Measurements from ENCODE around the gene TMEM187.

The TMEM187 gene

GRCh38 chrX:153956044-153956907 is 16.3 kb upstream of the TMEM187 start:
- FAIRE-seq = no peak

GRCh38 chrX:153957224-153957623 is 15.3 kb upstream of the TMEM187 start:
- FAIRE-seq = no peak

- FAIRE-seq = no peak
Measured at GRCh38 chrX:153958605-153959004, 13.9 kb upstream of the TMEM187 start.

DNA sequence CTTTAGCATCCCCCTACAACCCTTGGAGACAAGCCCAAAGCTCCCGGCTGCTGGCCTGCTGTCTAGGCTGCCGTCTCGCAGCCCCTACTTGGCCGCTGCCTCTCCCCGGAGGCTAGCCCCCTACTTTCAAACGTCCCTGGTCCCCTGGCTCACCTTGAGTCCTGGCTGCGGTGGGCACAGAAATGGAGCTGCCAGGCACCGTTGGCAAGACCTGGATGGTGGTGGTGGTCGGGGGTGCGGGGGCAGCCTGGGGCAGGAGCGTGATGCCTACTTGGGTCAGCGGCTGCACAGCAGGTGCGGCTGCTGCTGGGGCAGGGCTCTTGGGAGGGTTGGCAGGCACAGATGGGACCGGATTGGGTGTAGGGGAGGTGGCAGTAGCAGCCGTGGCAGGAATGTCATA is 12.9 kb upstream of the TMEM187 start:
- no peak for FAIRE-seq

GRCh38 chrX:153960077-153960476 is 12.5 kb upstream of the TMEM187 start:
- no peak for FAIRE-seq

- no peak for FAIRE-seq
Measured at GRCh38 chrX:153960786-153961185, 11.8 kb upstream of the TMEM187 start.

GRCh38 chrX:153961292-153961691 is 11.3 kb upstream of the TMEM187 start:
- no peak for FAIRE-seq

- no peak for FAIRE-seq
Measured at GRCh38 chrX:153963546-153963945, 9.0 kb upstream of the TMEM187 start.

DNA sequence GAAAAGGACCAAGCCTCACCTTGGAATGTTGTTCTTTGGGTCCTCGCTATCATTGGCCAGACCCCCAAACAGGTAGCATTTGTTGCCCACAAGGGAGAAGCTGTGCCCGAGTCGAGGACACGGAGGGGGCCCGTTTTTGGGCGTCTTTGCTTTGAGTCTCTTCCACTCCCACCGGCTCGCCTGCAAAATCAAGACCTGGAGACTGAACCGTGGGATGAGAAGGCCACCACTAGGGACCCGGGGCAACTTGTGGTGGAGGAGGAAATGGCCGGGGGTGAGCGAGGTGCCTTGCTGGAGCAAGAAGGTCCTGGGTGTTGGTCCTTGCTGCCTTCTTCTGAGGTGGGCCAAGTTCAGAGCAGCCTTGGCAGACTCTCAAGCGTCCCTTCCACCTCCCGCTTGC is 8.4 kb upstream of the TMEM187 start:
- no peak for FAIRE-seq

- no peak for FAIRE-seq
Measured at GRCh38 chrX:153965406-153965805, 7.1 kb upstream of the TMEM187 start.

GRCh38 chrX:153966283-153966688 is 6.3 kb upstream of the TMEM187 start:
- no peak for FAIRE-seq

GRCh38 chrX:153966841-153967535 is 5.6 kb upstream of the TMEM187 start:
- no peak for FAIRE-seq

DNA sequence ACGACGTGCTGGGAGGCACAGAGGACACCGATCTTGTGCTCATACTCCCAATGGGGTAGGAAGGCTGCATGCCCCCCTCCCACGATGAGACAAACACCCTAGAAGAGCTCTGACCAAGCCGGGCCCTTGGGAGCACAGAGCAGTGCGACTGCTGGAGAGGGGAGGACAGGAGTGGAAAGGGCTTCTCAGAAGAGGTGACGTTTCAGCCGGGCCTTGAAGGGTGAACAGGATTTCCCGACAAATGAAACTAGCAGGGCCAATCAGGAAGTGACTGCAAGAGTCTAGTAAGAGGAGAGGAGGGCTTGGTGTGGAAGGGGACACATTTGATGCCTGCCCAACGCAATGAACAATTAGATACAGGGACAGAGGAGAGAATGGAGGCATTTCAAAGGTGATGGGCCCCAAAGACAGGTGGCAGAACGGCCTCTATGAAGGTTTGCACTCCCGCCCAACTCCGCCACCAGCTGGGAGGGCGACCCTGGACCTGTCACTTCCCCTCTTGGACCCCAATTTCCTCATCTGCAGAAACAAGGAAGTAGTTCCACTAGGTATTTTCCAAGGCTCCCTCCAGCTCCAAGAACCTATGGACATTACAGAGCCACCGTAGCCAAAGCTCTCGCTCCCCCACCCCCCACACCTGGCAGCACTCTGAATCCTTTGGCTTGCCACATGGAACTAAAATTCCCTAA is 4.9 kb upstream of the TMEM187 start:
- no peak for FAIRE-seq

GRCh38 chrX:153968255-153968654 is 4.3 kb upstream of the TMEM187 start:
- FAIRE-seq = no peak

GRCh38 chrX:153968754-153969124 is 3.8 kb upstream of the TMEM187 start:
- FAIRE-seq = no peak

DNA sequence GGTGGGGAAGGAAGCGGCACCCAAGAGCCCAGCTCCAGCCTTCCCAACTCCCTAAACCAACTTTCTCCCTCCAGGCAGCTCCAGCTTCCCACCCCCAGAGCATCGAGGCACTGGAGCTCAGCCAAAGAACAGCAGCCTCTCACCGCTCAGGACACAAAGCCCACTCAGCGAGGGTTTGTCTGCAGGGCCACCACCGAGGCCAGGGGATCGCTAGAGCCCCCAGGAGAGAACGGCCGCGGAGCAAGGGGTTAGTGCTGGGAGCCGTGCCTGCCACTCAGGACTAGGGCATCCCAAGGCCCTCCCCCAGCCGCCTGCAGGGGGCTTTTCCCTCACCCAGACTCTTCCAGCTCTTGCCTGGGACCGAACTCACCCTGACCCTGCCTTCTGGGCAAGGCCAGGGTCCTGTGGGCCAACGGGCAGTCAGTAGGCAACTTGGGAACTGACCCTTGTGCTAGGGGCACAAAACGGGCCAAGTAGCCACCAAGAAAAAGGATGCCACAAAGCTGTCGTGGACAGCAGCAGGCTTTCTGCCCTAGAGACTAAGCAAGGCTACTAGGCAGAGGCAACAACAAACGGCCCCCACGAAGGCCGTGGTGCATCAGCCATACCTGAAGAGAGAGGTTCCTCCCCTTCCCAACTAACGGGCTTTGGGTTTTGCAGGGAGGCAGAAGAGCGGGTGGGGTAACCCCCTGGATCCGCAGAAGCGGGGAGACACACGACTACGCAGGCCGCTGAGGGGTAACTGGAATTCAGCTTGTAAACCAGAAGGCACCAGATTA is 3.2 kb upstream of the TMEM187 start:
- no peak for FAIRE-seq

DNA sequence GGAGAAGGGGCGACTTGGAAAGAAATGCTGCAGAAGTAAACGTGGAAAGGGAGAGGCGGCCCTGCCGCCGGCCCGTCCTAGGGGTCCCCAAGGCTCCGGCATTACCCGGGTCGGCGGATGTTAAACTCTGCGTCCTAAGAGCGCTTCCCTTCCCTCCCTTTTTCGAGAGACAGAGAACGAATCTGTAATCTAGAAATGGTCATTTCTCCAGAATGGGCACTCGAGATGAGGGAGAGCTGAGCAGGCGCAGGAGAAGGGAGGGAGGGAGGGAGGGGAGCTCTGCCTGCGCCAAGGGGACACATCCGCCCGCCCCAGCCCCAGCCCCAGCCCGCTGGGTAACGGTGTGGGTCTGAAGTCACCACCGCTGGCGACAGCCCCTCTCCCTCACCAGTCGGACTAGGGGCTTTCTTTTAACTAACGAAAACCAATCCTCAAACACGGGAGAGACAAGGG is 2.6 kb upstream of the TMEM187 start:
- FAIRE-seq = no peak

GRCh38 chrX:153970357-153971123 is 2.0 kb upstream of the TMEM187 start:
- FAIRE-seq = no peak

DNA sequence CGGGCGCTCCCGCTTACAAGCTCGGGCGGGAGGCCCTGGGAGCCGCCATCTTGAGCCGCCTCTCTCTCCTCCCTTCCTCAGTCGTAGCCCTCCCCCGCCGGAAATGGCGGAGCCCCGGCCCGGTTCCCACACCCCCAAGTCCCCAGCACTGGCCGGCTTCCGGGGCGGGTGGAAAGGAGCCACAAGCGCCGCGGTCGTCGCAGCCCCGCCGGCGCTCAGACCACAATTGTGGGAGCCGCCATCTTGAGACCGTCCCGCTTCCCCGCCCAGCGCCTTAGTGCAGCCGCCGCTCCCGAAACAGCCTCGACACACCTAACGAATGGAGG is 1.5 kb upstream of the TMEM187 start:
- peak; percentile 66 for FAIRE-seq

DNA sequence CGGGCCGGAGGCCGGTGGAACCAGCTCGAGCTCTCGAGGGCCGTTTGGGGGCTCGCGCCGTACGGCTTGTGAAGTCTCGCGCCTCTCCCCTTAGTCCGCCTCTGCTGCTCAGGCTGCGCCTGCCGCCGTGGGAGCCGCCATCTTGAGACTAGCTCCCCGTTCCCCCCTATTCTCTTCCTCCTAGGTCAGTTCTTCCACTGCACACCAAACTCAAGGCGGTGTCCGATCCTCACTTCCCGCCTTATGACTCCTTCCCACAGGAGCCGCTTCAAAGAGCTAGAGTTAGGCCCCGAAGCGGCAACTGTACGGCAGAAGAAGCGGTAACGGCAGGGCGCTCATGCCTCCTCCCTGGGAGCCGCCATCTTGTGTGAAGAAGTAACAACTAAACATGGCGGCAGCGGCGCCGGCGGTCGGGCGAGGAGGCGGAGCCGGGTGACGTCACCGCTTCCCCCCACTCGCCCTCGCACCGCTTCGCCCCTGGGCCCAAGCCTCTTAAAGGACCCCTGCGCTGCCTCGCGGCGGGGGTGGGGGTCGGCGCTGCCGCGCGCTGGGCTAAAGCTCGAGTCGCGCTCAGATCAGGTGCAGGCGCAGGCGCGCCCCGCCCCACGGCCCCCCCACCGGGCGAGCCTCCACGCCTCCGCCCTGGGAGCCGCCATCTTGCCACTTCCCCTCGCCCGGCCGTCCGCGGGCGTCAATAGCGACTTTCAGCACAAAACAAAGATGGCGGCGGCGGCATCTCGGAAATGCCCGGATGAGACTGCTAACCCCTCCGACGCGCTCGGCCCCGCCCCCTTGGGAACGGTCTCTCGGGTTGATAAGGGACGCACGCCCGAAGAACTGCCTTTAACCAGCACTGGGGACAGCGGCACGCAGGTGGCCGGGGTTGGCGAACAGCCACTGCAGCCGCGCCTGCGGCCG is 845 bp upstream of the TMEM187 start, which contains the start of gene HCFC1:
Gene HCFC1 (minus strand): TSS at position 369 of the 918 bp plus-strand sequence. CDS start 978 bp downstream, outside the sequence.
- FAIRE-seq = peak; percentile 32
